ENCODE data around the gene DAAM2. TPM values are rescaled to one million over a fixed set of nuclear protein-coding genes. Genes with fewer than 3 reads are reported as not detected.

DAAM2 gene
- total RNA-seq, 4 donors from 2014 or later = 11.0 to 43.3 (median 26.4) TPM

- no peak overlapping the region for H3K27ac ChIP-seq
- intact Hi-C loops (cut with DNase I; ENCODE audit: low total_unique reads) = no loop called here
- TF ChIP-seq, protein P1, sequence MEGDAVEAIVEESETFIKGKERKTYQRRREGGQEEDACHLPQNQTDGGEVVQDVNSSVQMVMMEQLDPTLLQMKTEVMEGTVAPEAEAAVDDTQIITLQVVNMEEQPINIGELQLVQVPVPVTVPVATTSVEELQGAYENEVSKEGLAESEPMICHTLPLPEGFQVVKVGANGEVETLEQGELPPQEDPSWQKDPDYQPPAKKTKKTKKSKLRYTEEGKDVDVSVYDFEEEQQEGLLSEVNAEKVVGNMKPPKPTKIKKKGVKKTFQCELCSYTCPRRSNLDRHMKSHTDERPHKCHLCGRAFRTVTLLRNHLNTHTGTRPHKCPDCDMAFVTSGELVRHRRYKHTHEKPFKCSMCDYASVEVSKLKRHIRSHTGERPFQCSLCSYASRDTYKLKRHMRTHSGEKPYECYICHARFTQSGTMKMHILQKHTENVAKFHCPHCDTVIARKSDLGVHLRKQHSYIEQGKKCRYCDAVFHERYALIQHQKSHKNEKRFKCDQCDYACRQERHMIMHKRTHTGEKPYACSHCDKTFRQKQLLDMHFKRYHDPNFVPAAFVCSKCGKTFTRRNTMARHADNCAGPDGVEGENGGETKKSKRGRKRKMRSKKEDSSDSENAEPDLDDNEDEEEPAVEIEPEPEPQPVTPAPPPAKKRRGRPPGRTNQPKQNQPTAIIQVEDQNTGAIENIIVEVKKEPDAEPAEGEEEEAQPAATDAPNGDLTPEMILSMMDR (IDR thresholded peaks at IDR 0.05) = no peak
- TF ChIP-seq POLR2A (IDR thresholded peaks at IDR 0.05) = no peak
- H3K9me3 ChIP-seq = no peaks in the 10 kb centered on the region
- no peak overlapping the region for H3K4me3 ChIP-seq
- no peak for DNase-seq
- no peaks in the 10 kb centered on the region for H3K27me3 ChIP-seq
- H3K36me3 ChIP-seq = no peaks in the 10 kb centered on the region
- H3K4me1 ChIP-seq = no peaks in the 10 kb centered on the region
These were observed 5.5 kb upstream of the DAAM2 start for GRCh38 chr6:39786649-39787048.

DNA sequence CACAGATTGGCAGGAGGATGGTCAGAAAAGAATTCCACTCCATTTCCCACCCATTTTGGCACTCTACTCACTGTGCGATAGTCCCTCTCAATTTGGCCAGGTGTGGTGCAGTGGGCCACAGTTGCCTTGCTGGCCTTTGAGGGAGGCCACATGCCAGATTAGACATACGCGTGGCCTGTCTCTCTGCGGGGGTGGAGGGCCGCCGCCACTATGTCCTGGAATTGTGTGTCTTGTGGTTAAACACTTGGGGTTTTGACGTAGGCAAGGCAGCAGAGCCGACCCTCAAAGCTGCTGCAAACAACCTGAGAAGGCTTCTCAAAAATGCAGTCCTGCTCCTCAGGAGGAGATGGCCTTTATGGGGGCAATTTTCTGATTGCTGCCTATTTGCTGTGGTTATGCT is 4.9 kb upstream of the DAAM2 start:
- intact Hi-C loops (cut with DNase I; ENCODE audit: low total_unique reads) = no loop called here
- H3K27me3 ChIP-seq = no peaks in the 10 kb centered on the region
- H3K27ac ChIP-seq = no peak overlapping the region
- no peak overlapping the region for H3K4me3 ChIP-seq
- no peaks in the 10 kb centered on the region for H3K36me3 ChIP-seq
- H3K4me1 ChIP-seq = no peaks in the 10 kb centered on the region
- no peak for DNase-seq
- H3K9me3 ChIP-seq = no peaks in the 10 kb centered on the region
- no peak for TF ChIP-seq POLR2A (IDR thresholded peaks at IDR 0.05)
- TF ChIP-seq, protein P1 (IDR thresholded peaks at IDR 0.05) = no peak

DNA sequence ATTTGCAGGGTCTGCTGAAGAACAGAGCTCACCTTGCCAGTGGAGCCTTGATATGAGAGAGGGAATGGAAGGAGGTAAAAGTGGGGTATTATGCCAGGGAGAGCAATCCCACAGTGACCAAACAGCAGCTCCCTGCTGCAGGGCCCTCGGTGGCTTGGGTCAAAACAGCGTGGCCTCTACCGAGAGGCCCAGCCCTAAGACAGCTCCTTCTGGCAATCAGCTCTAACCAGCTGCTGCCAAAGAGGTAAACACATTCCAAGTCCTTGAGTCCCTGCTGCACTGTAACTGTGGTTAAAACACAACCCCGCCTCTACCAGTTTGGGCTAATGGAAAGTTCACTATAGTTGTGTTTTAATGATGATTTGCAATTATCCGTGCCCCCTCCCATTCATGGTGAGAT is 1.4 kb upstream of the DAAM2 start:
- no peaks in the 10 kb centered on the region for H3K9me3 ChIP-seq
- H3K4me3 ChIP-seq = no peak overlapping the region
- no peaks in the 10 kb centered on the region for H3K27me3 ChIP-seq
- H3K27ac ChIP-seq = no peak overlapping the region
- intact Hi-C loops (cut with DNase I; ENCODE audit: low total_unique reads) = no loop called here
- no peaks in the 10 kb centered on the region for H3K4me1 ChIP-seq
- no peak for DNase-seq
- TF ChIP-seq, protein P1 (IDR thresholded peaks at IDR 0.05) = no peak
- TF ChIP-seq POLR2A (IDR thresholded peaks at IDR 0.05) = no peak
- no peaks in the 10 kb centered on the region for H3K36me3 ChIP-seq

GRCh38 chr6:39791311-39791710 is 865 bp upstream of the DAAM2 start:
- no peaks in the 10 kb centered on the region for H3K36me3 ChIP-seq
- no peaks in the 10 kb centered on the region for H3K9me3 ChIP-seq
- intact Hi-C loops (cut with DNase I; ENCODE audit: low total_unique reads) = no loop called here
- TF ChIP-seq, protein P1 (IDR thresholded peaks at IDR 0.05) = peak in 1 of 4 experiments; percentile 10
- TF ChIP-seq POLR2A (IDR thresholded peaks at IDR 0.05) = no peak
- H3K27ac ChIP-seq = peak overlapping the region; percentile 77 to 86
- H3K4me1 ChIP-seq = no peaks in the 10 kb centered on the region
- H3K27me3 ChIP-seq = no peaks in the 10 kb centered on the region
- DNase-seq = no peak
- no peak overlapping the region for H3K4me3 ChIP-seq

DNA sequence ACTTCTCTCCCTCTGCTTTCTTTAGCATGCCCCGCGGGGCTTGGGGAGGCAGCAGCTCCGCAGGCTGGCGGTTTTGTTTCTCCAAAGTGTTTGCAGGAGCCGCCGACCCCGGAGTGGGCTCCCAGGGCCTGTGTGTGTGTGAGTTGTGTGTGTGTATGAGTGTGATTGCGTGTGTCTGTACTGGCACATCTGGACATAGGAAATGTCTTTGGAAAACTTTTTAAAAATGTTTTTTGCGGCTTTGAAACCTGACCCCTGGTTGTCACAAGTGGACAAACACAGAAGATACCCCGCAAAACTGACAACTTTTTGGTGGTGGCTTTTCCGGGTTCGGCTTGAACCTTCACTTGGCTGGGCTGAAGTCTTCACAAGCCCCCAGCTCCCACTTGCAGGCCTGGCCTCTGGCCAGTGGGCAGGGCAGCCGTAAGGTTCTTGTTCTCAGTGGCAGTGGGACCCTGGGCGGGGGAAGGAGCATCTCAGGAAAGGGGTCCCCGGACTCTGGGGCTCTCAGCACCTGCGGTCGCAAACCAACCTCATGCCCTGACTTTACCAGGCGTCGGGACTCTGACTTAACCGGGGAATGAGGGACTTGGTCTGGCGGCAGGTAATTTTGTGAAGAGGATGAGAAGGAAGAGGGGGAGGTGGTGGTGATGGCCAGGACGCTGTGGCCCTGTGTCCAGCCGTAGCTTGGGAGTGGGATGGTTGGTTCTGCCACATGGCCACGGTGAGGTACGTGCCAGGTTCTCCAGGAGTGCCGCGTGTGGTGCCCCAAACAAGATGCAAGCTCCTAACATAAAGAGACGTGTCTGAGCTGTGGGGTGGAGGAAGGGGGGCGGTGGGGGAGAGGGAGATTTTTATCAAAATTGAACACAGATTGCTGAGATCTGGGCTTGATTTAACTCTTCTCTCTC is 619 bp downstream of the DAAM2 start:
- intact Hi-C loops (cut with DNase I; ENCODE audit: low total_unique reads) = no loop called here
- no peaks in the 10 kb centered on the region for H3K36me3 ChIP-seq
- H3K27me3 ChIP-seq = no peaks in the 10 kb centered on the region
- H3K4me3 ChIP-seq = peak overlapping the region; percentile 59 to 71
- no peaks in the 10 kb centered on the region for H3K9me3 ChIP-seq
- H3K27ac ChIP-seq = peak overlapping the region; percentile 77 to 86
- H3K4me1 ChIP-seq = no peaks in the 10 kb centered on the region
- DNase-seq = peak; percentile 30 to 38
- TF ChIP-seq, protein P1 (IDR thresholded peaks at IDR 0.05) = no peak
- TF ChIP-seq POLR2A (IDR thresholded peaks at IDR 0.05) = no peak
